ENCODE measurements around the gene MRPS27.
A peak's percentile ranks its signal among the peaks of the same experiment; 100 is the strongest.

The MRPS27 gene

DNA sequence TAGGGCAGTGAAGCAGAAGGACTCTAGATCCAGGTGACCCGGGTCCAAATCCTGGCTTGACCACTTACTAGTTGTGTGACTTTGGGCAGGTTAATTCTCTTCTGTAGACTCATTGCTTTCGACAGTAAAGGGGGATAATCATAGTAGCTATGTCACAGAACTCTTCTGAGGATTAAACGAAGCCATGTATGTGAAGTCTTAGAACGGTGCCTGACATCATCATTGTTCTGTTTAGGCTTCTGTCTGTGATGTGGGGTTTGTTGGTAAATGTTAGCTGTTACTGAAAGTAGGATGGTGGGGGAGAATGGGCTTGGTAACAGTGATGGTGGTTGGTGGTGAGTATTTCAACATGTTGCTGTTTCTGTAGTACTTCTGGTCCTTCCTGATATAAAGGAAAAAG, 139.1 kb downstream of the MRPS27 start:
- no peak overlapping the region for H3K14ac ChIP-seq (ENCODE audit: low read length)
- no peak overlapping the region for H4K91ac ChIP-seq (ENCODE audit: low read depth, low read length, poor library complexity)
- peaks cover 12 to 57% of the 10 kb centered on the region in 2 donors for H3K36me3 ChIP-seq (replicated peaks in 1 of 2; ENCODE audit: control insufficient read depth in 2 of 2, insufficient read depth in 2 of 2, low read length in 2 of 2)
- no peak overlapping the region for H2BK15ac ChIP-seq (ENCODE audit: low read length)
- WGBS, 2 donors (ENCODE audit: extremely low coverage in 2 of 2, insufficient read length in 2 of 2, insufficient replicate concordance in 1 of 2) = no CpG with 5 or more reads among the region's 4 CpGs
- H2BK120ac ChIP-seq (ENCODE audit: low read depth, low read length) = no peak overlapping the region
- H3K4ac ChIP-seq (ENCODE audit: low read length) = no peak overlapping the region
- no peak overlapping the region for H4K8ac ChIP-seq (ENCODE audit: low read depth, low read length)
- peaks cover 7% of the 10 kb centered on the region for H3K79me1 ChIP-seq (ENCODE audit: low read depth, low read length)
- no peaks in the 10 kb centered on the region for H3K9me3 ChIP-seq (replicated peaks in 1 of 2; ENCODE audit: control insufficient read depth in 2 of 2, insufficient read depth in 1 of 2, low read depth in 1 of 2, low read length in 2 of 2)
- H3K27ac ChIP-seq (replicated peaks; ENCODE audit: low read length) = no peak overlapping the region
- no peak overlapping the region for H3K4me3 ChIP-seq (ENCODE audit: low read length in 2 of 2)
- H3K27me3 ChIP-seq (ENCODE audit: control insufficient read depth in 3 of 3, insufficient read depth in 3 of 3, low read depth in 1 of 3, low read length in 3 of 3) = no peaks in the 10 kb centered on the region
- DNase-seq (ENCODE audit: low spot score) = no peak
- H3K18ac ChIP-seq (ENCODE audit: low read length) = no peak overlapping the region
- no peak overlapping the region for H2BK12ac ChIP-seq (ENCODE audit: low read length)
- no peak overlapping the region for H3K4me2 ChIP-seq (ENCODE audit: insufficient read depth, low read length, poor library complexity, severe bottlenecking)
- no peak overlapping the region for H2BK5ac ChIP-seq (ENCODE audit: low read length)
- no peak overlapping the region for H3K23ac ChIP-seq (ENCODE audit: low read depth, low read length, poor library complexity)
- no peak overlapping the region for H2AK5ac ChIP-seq (ENCODE audit: low read depth, low read length)
- no peak overlapping the region for H2AFZ ChIP-seq (ENCODE audit: low read length)
- peaks cover 51 to 69% of the 10 kb centered on the region in 2 donors for H3K4me1 ChIP-seq (ENCODE audit: control insufficient read depth in 2 of 2, insufficient read depth in 1 of 2, low read depth in 1 of 2, low read length in 2 of 2)
- H3K9ac ChIP-seq (ENCODE audit: low read depth, low read length, poor library complexity) = no peak overlapping the region

DNA sequence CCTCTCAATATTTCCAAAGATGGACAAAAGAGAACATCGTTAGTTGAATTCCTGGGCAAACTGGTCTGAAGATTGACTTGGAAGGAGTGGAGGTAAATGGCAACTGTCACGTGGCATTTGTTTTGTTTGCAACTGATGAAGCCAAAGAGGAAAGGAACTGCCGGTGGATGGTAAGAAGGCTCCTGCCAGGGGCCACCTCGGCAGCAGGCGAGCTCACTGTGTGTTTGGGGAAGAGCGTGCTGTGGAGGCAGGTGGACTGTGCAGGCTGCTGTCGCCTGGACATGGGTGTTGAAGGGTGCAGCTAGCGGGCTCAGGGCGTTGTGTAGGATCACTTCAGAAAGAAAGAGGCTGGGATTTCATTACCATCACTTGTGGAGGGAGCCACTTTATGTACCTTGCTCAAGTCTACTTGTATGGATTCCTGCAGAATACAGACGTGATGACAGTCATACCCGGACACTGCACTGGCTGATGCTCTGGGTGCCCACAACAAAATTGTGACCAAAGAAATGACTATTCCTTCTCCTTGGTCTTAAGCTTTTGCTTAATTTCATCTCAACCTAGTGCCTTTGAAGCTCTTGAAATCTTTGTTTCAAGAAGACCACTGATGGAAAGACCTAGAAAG, 140.1 kb downstream of the MRPS27 start:
- Histone ChIP-seq H3K4ac (ENCODE audit: low read length) (no peak overlapping the region), H3K14ac (ENCODE audit: low read length) (peak overlapping the region; percentile 12), H3K27me3 (ENCODE audit: control insufficient read depth in 3 of 3, insufficient read depth in 3 of 3, low read depth in 1 of 3, low read length in 3 of 3) (no peaks in the 10 kb centered on the region), H3K27ac (replicated peaks; ENCODE audit: low read length) (peak overlapping the region; percentile 97), H3K23ac (ENCODE audit: low read depth, low read length, poor library complexity) (no peak overlapping the region), H2BK120ac (ENCODE audit: low read depth, low read length) (no peak overlapping the region), H3K79me1 (ENCODE audit: low read depth, low read length) (peaks cover 2% of the 10 kb centered on the region), H2AFZ (ENCODE audit: low read length) (no peak overlapping the region), H3K4me1 (ENCODE audit: control insufficient read depth in 2 of 2, insufficient read depth in 1 of 2, low read depth in 1 of 2, low read length in 2 of 2) (peaks cover 46 to 67% of the 10 kb centered on the region in 2 donors), H2BK12ac (ENCODE audit: low read length) (peak overlapping the region; percentile 76), H3K36me3 (replicated peaks in 1 of 2; ENCODE audit: control insufficient read depth in 2 of 2, insufficient read depth in 2 of 2, low read length in 2 of 2) (peaks cover 5 to 57% of the 10 kb centered on the region in 2 donors), H2AK5ac (ENCODE audit: low read depth, low read length) (no peak overlapping the region), H3K4me3 (ENCODE audit: low read length in 2 of 2) (peak overlapping the region in 1 of 2 donors; percentile 24), H2BK5ac (ENCODE audit: low read length) (peak overlapping the region; percentile 93), H3K18ac (ENCODE audit: low read length) (peak overlapping the region; percentile 95), H2BK15ac (ENCODE audit: low read length) (no peak overlapping the region), H3K9me3 (replicated peaks in 1 of 2; ENCODE audit: control insufficient read depth in 2 of 2, insufficient read depth in 1 of 2, low read depth in 1 of 2, low read length in 2 of 2) (no peaks in the 10 kb centered on the region), H4K91ac (ENCODE audit: low read depth, low read length, poor library complexity) (peak overlapping the region; percentile 10), H3K9ac (ENCODE audit: low read depth, low read length, poor library complexity) (no peak overlapping the region), H4K8ac (ENCODE audit: low read depth, low read length) (no peak overlapping the region), H3K4me2 (ENCODE audit: insufficient read depth, low read length, poor library complexity, severe bottlenecking) (peak overlapping the region; percentile 47)
- WGBS, 2 donors (ENCODE audit: extremely low coverage in 2 of 2, insufficient read length in 2 of 2, insufficient replicate concordance in 1 of 2) = no CpG with 5 or more reads among the region's 11 CpGs
- DNase-seq (ENCODE audit: low spot score) = no peak

DNA sequence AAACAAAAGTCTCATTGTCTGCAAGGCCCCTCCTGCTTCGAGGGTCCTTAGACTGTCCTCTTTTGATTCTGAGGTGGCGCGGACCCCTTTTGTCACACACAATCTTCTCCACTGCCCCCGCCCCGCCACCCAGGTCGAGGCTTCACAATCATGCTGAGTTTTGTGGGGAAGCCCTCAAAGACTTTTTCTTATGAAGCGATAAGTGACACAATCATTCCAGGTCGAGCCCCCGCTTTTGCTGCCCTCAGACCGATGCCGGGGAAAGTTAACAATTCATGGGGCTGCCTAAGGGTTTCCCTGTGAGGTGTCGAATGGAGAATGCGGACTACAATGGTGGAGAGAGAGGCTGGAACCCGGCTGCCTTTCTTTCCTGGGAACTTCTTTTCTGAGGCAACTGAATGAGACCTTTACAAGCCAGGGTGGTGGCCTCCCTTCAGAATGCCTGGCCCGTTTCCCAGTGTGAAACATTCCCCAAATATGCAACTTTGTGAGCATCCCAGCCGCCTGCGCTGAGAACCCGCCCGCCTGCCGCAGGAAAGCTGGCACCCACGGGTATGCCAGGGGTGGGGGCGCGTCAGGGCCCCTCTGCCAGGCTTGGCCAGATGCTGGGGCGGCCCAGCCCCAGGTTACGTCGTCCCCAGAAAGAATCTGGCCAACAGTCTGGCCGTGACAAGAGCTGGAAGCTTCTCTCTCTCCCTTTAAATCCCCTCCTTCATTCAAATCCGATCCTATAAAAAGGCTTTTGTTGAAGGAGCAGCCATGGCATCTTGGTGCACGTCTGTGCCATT, 140.8 kb downstream of the MRPS27 start:
- Histone ChIP-seq H3K27ac (replicated peaks; ENCODE audit: low read length) (peak overlapping the region; percentile 97), H3K36me3 (replicated peaks in 1 of 2; ENCODE audit: control insufficient read depth in 2 of 2, insufficient read depth in 2 of 2, low read length in 2 of 2) (peaks cover 6 to 56% of the 10 kb centered on the region in 2 donors), H3K23ac (ENCODE audit: low read depth, low read length, poor library complexity) (no peak overlapping the region), H2BK15ac (ENCODE audit: low read length) (no peak overlapping the region), H2AK5ac (ENCODE audit: low read depth, low read length) (no peak overlapping the region), H3K14ac (ENCODE audit: low read length) (no peak overlapping the region), H4K91ac (ENCODE audit: low read depth, low read length, poor library complexity) (no peak overlapping the region), H3K18ac (ENCODE audit: low read length) (peak overlapping the region; percentile 97), H2BK12ac (ENCODE audit: low read length) (no peak overlapping the region), H2AFZ (ENCODE audit: low read length) (no peak overlapping the region), H3K4ac (ENCODE audit: low read length) (no peak overlapping the region), H2BK5ac (ENCODE audit: low read length) (peak overlapping the region; percentile 93), H3K4me3 (ENCODE audit: low read length in 2 of 2) (peak overlapping the region in 1 of 2 donors; percentile 24), H3K4me2 (ENCODE audit: insufficient read depth, low read length, poor library complexity, severe bottlenecking) (peak overlapping the region; percentile 47), H3K79me1 (ENCODE audit: low read depth, low read length) (peaks cover 2% of the 10 kb centered on the region), H2BK120ac (ENCODE audit: low read depth, low read length) (no peak overlapping the region), H3K9me3 (replicated peaks in 1 of 2; ENCODE audit: control insufficient read depth in 2 of 2, insufficient read depth in 1 of 2, low read depth in 1 of 2, low read length in 2 of 2) (no peaks in the 10 kb centered on the region), H3K27me3 (ENCODE audit: control insufficient read depth in 3 of 3, insufficient read depth in 3 of 3, low read depth in 1 of 3, low read length in 3 of 3) (no peaks in the 10 kb centered on the region), H3K9ac (ENCODE audit: low read depth, low read length, poor library complexity) (no peak overlapping the region), H3K4me1 (ENCODE audit: control insufficient read depth in 2 of 2, insufficient read depth in 1 of 2, low read depth in 1 of 2, low read length in 2 of 2) (peaks cover 45 to 60% of the 10 kb centered on the region in 2 donors), H4K8ac (ENCODE audit: low read depth, low read length) (no peak overlapping the region)
- peak; percentile 82 for DNase-seq (ENCODE audit: low spot score)
- WGBS, 2 donors (ENCODE audit: extremely low coverage in 2 of 2, insufficient read length in 2 of 2, insufficient replicate concordance in 1 of 2) = no CpG with 5 or more reads among the region's 29 CpGs

DNA sequence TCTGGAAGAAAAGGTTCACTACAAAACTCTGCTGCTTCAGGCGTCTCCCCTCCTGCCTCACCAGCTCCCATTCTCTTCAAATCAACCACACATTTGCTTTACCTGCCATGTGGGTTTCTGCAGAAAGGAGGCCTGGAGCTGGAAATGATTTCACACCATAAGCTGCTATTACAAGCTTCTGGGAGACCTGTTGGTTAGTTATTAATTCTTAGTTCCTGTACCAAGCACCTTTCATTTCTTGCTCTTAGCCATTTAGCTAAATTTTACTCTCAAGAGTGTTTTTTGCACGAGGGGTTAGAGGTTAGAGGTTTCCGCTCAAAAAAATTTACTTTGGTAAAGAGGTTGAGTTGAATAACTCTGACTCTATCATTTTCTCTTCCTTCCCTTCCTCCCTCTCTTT, 142.5 kb downstream of the MRPS27 start:
- peaks cover 3 to 66% of the 10 kb centered on the region in 2 donors for H3K36me3 ChIP-seq (replicated peaks in 1 of 2; ENCODE audit: control insufficient read depth in 2 of 2, insufficient read depth in 2 of 2, low read length in 2 of 2)

More for the DNA sequence above, 142.5 kb downstream of the MRPS27 start:
- no CpG with 5 or more reads among the region's 3 CpGs for WGBS, 2 donors (ENCODE audit: extremely low coverage in 2 of 2, insufficient read length in 2 of 2, insufficient replicate concordance in 1 of 2)
- Histone ChIP-seq H3K18ac (ENCODE audit: low read length) (no peak overlapping the region), H2AK5ac (ENCODE audit: low read depth, low read length) (no peak overlapping the region), H3K23ac (ENCODE audit: low read depth, low read length, poor library complexity) (no peak overlapping the region), H2BK12ac (ENCODE audit: low read length) (no peak overlapping the region), H3K14ac (ENCODE audit: low read length) (no peak overlapping the region), H2AFZ (ENCODE audit: low read length) (no peak overlapping the region), H4K91ac (ENCODE audit: low read depth, low read length, poor library complexity) (no peak overlapping the region), H4K8ac (ENCODE audit: low read depth, low read length) (no peak overlapping the region), H2BK15ac (ENCODE audit: low read length) (no peak overlapping the region), H3K9me3 (replicated peaks in 1 of 2; ENCODE audit: control insufficient read depth in 2 of 2, insufficient read depth in 1 of 2, low read depth in 1 of 2, low read length in 2 of 2) (no peaks in the 10 kb centered on the region), H3K9ac (ENCODE audit: low read depth, low read length, poor library complexity) (no peak overlapping the region), H2BK120ac (ENCODE audit: low read depth, low read length) (no peak overlapping the region), H3K4me2 (ENCODE audit: insufficient read depth, low read length, poor library complexity, severe bottlenecking) (no peak overlapping the region), H3K4ac (ENCODE audit: low read length) (no peak overlapping the region), H3K79me1 (ENCODE audit: low read depth, low read length) (peaks cover 2% of the 10 kb centered on the region), H3K4me1 (ENCODE audit: control insufficient read depth in 2 of 2, insufficient read depth in 1 of 2, low read depth in 1 of 2, low read length in 2 of 2) (peaks cover 34 to 47% of the 10 kb centered on the region in 2 donors), H3K27me3 (ENCODE audit: control insufficient read depth in 3 of 3, insufficient read depth in 3 of 3, low read depth in 1 of 3, low read length in 3 of 3) (no peaks in the 10 kb centered on the region), H3K4me3 (ENCODE audit: low read length in 2 of 2) (no peak overlapping the region), H3K27ac (replicated peaks; ENCODE audit: low read length) (no peak overlapping the region), H2BK5ac (ENCODE audit: low read length) (no peak overlapping the region)
- DNase-seq (ENCODE audit: low spot score) = no peak
